ENCODE results near the gene MANBA. TPM values are rescaled to one million over a fixed set of nuclear protein-coding genes. Genes with fewer than 3 reads are reported as not detected.

Gene MANBA
- total and polyA plus RNA-seq, 2 of the 4 experiments (the other 2 are of a cell fraction), result 11.5 to 17.2 TPM

DNA sequence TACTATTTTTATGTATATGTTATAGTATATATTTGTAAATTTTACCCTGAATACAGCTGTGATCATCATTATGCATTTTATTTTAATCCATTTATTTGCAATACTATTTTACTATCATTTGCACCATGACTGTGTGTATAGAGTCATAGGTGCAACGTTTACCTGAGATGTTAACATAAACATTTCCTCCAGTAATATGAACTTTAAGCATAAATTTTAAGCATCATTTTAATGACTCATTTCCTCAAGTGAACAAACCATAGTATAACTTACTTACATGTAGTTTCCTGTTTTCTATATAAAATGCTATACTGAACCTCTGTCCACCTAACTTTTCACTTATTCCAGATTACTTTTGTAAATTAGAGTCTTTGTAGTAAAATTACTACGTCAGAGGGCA lies 166.8 kb downstream of the MANBA start:
- H3K18ac ChIP-seq (ENCODE audit: low read depth, low read length), result no peak overlapping the region
- DNase-seq, result no peak
- H3K4me1 ChIP-seq (ENCODE audit: control insufficient read depth, insufficient read depth, low read length), result peaks cover 8% of the 10 kb centered on the region
- H3K27me3 ChIP-seq (ENCODE audit: control insufficient read depth, insufficient read depth, low read length), result no peaks in the 10 kb centered on the region
- peaks cover 4% of the 10 kb centered on the region; the same call in 1 of the 2 replicates for H3K9me3 ChIP-seq (ENCODE audit: control insufficient read depth, insufficient read depth, low read length)
- no peak for TF ChIP-seq BHLHE40 (IDR thresholded peaks at IDR 0.05; ENCODE audit: low read depth, low read length)
- TF ChIP-seq RFX5 (IDR thresholded peaks at IDR 0.05; ENCODE audit: low read depth, low read length), result no peak
- no peak for TF ChIP-seq ELK1 (IDR thresholded peaks at IDR 0.05; ENCODE audit: borderline replicate concordance, low read depth, low read length)
- no peak for TF ChIP-seq NFE2L2 (IDR thresholded peaks at IDR 0.05; ENCODE audit: low read depth, low read length)
- no peak for TF ChIP-seq MAFK (IDR thresholded peaks at IDR 0.05; ENCODE audit: low read depth, low read length)
- no peak for TF ChIP-seq RAD21 (IDR thresholded peaks at IDR 0.05; ENCODE audit: low read length)
- TF ChIP-seq, protein P1, sequence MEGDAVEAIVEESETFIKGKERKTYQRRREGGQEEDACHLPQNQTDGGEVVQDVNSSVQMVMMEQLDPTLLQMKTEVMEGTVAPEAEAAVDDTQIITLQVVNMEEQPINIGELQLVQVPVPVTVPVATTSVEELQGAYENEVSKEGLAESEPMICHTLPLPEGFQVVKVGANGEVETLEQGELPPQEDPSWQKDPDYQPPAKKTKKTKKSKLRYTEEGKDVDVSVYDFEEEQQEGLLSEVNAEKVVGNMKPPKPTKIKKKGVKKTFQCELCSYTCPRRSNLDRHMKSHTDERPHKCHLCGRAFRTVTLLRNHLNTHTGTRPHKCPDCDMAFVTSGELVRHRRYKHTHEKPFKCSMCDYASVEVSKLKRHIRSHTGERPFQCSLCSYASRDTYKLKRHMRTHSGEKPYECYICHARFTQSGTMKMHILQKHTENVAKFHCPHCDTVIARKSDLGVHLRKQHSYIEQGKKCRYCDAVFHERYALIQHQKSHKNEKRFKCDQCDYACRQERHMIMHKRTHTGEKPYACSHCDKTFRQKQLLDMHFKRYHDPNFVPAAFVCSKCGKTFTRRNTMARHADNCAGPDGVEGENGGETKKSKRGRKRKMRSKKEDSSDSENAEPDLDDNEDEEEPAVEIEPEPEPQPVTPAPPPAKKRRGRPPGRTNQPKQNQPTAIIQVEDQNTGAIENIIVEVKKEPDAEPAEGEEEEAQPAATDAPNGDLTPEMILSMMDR (conservative IDR thresholded peaks at IDR 0.05; ENCODE audit: low read depth, low read length), result no peak
- no peak for TF ChIP-seq POLR2A (IDR thresholded peaks at IDR 0.05; ENCODE audit: low read depth, low read length)
- no peak for TF ChIP-seq CHD1 (IDR thresholded peaks at IDR 0.05; ENCODE audit: low read depth, low read length)
- no peak for TF ChIP-seq SMC3 (IDR thresholded peaks at IDR 0.05; ENCODE audit: low read depth, low read length)
- ChIA-PET CTCF (no interaction called here), POLR2A (ENCODE audit: unreplicated experiment) (no interaction called here)
- no peak overlapping the region for H2AFZ ChIP-seq (replicated peaks; ENCODE audit: low read length, poor library complexity)
- in situ Hi-C loops (cut with MboI; ENCODE audit: low sequenced_read_pairs), result no loop called here
- H2AK5ac ChIP-seq (ENCODE audit: low read depth, low read length), result no peak overlapping the region
- H4K20me1 ChIP-seq (ENCODE audit: insufficient read depth, low read length), result no peaks in the 10 kb centered on the region
- no peak overlapping the region for H4K5ac ChIP-seq (ENCODE audit: low read depth, low read length)
- H3K27ac ChIP-seq (ENCODE audit: insufficient read depth, low read length), result no peak overlapping the region
- no peak overlapping the region for H4K8ac ChIP-seq (ENCODE audit: low read depth in 2 of 2, low read length in 2 of 2)
- no peak overlapping the region for H3K4me3 ChIP-seq (ENCODE audit: insufficient read depth, low read depth, low read length)
- H4K91ac ChIP-seq (ENCODE audit: insufficient read depth, low read depth, low read length), result no peak overlapping the region
- no peak overlapping the region for H3K4ac ChIP-seq (ENCODE audit: low read depth, low read length)
- H3K56ac ChIP-seq (ENCODE audit: extremely low read depth, insufficient read depth, low read length), result no peak overlapping the region
- no peak overlapping the region for H3K9ac ChIP-seq (ENCODE audit: low read depth, low read length)
- no peak overlapping the region for H3K14ac ChIP-seq (replicated peaks; ENCODE audit: low read depth, low read length)
- H2BK20ac ChIP-seq (ENCODE audit: low read depth, low read length), result no peak overlapping the region
- no peak overlapping the region for H3K23ac ChIP-seq (ENCODE audit: low read depth, low read length)
- ATAC-seq (ENCODE audit: low read depth), result no peak
- H2BK5ac ChIP-seq (ENCODE audit: low read depth, low read length, poor library complexity, severe bottlenecking), result no peak overlapping the region
- dilution Hi-C loops (cut with HindIII; ENCODE audit: low sequenced_read_pairs, unreplicated experiment), result no loop called here
- H3K79me1 ChIP-seq (ENCODE audit: low read depth in 1 of 2, low read length in 2 of 2), result peaks cover 0 to 3% of the 10 kb centered on the region in 2 experiments; a peak in 2 of 4 replicates
- H2BK15ac ChIP-seq (ENCODE audit: low read depth, low read length), result no peak overlapping the region
- no peak overlapping the region for H2BK120ac ChIP-seq (ENCODE audit: low read depth, low read length)
- H3K9me1 ChIP-seq (ENCODE audit: insufficient read depth, low read length), result peaks cover 6% of the 10 kb centered on the region
- BruUV-seq (replicated peaks), result no TSS peak
- intact Hi-C loops (cut with micrococcal nuclease), result loop anchor here (10.0 kb wide), 1 partner anchor 89 kb away; the partner anchor contains the start of gene NFKB1
- no peak overlapping the region for H3K4me2 ChIP-seq (ENCODE audit: low read depth, low read length)
- no peak overlapping the region for H2AK9ac ChIP-seq (replicated peaks; ENCODE audit: low read depth, low read length, poor library complexity)
- peaks cover 17% of the 10 kb centered on the region for H3K36me3 ChIP-seq (ENCODE audit: control insufficient read depth, insufficient read depth, low read length)
- WGBS, 2 experiments (ENCODE audit: extremely low coverage in 2 of 2, insufficient read length in 1 of 2), result no CpG with 5 or more reads among the region's 2 CpGs
